Central memory CD8-positive, alpha-beta T cell (primary cell): ENCODE measurements around the gene INPP5K.

Source experiments
- ATAC-seq: fragments of 150-1000 bp; cut with Tn5 transposase; replicated peaks from 2 replicates; pipeline ENCODE4 v1.10.0; 2022; ENCODE audit warnings: mild to moderate bottlenecking, moderate FRiP score, moderate number of reproducible peaks; ENCODE audit not compliant: poor library complexity, severe bottlenecking; ENCODE audit errors: extremely low read depth
- DNase-seq, 2 donors: peaks; one replicate each; pipeline ENCODE4 v3.0.0; 2021; ENCODE audit warnings: low spot score in 2 of 2
- H3K27ac Mint-ChIP-seq: one replicate; pipeline ENCODE4 v1.8.0; 2022; ENCODE audit warnings: low read depth, mild to moderate bottlenecking, moderate library complexity, mixed read lengths
- H3K27me3 Mint-ChIP-seq: one replicate; pipeline ENCODE4 v1.8.0; 2022; ENCODE audit warnings: mixed read lengths
- H3K36me3 Mint-ChIP-seq: one replicate; pipeline ENCODE4 v1.8.0; 2022; ENCODE audit warnings: mild to moderate bottlenecking, moderate library complexity, mixed read lengths; ENCODE audit not compliant: insufficient read depth
- H3K4me1 Mint-ChIP-seq: one replicate; pipeline ENCODE4 v1.8.0; 2022; ENCODE audit warnings: mixed read lengths
- H3K4me3 Mint-ChIP-seq: one replicate; pipeline ENCODE4 v1.8.0; 2022; ENCODE audit warnings: mild to moderate bottlenecking, moderate library complexity, mixed read lengths
- H3K9me3 Mint-ChIP-seq: one replicate; pipeline ENCODE4 v1.8.0; 2022; ENCODE audit warnings: mixed read lengths

INPP5K gene

GRCh38 chr17:1557355-1558095 is 41.1 kb upstream of the INPP5K start:
- Mint-ChIP-seq H3K4me1 (peaks cover 30% of the 10 kb centered on the region), H3K9me3 (no peaks in the 10 kb centered on the region), H3K27me3 (no peaks in the 10 kb centered on the region), H3K4me3 (no peak overlapping the region), H3K27ac (no peak overlapping the region), H3K36me3 (peaks cover 16% of the 10 kb centered on the region)
- DNase-seq (no peak), ATAC-seq (no peak)

GRCh38 chr17:1555651-1556471 is 39.4 kb upstream of the INPP5K start:
- no peak overlapping the region for H3K27ac Mint-ChIP-seq
- peaks cover 20% of the 10 kb centered on the region for H3K36me3 Mint-ChIP-seq
- DNase-seq, result no peak
- H3K9me3 Mint-ChIP-seq, result no peaks in the 10 kb centered on the region
- H3K27me3 Mint-ChIP-seq, result no peaks in the 10 kb centered on the region
- H3K4me3 Mint-ChIP-seq, result no peak overlapping the region
- peak; percentile 36 for ATAC-seq
- peaks cover 22% of the 10 kb centered on the region for H3K4me1 Mint-ChIP-seq

DNA sequence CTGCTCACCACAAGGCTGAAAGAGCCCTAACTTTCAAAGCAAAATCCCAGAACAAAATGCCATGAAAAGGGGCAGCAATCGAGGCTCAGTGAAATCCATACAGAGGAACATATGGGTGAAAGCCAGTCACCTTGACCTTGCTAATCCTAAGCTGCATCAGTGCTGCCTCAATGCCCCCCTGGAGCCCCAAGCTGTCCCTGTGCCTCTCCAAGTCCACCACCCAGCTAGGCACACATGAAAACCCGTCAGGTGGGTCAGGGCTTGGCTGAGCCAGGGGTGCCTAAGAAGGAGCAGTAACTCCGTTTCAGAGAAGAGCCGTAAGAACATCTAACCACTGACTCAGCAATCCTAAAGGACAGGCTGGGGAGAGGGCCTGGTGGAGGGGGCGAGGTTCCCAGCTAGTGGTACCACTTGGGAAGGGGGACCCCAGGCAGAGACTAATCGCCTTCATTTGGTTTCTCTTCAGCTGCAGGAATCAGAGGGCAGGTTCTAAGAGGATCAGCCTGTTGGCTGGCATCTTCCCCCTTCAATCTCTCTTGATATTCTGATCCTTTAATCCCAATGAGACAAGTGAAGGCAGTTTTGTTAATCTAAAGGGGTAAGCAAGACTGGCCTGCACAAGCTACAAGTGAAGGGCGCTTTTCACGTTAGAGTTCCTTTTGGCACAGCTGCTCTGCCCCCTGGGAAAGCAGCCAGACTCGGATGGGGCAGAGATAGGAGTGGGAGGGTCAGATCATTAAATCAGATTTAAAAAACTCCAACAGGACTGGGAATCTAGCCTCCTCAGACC is 38.5 kb upstream of the INPP5K start:
- no peak overlapping the region for H3K4me3 Mint-ChIP-seq
- peak overlapping the region; percentile 25 for H3K27ac Mint-ChIP-seq
- no peaks in the 10 kb centered on the region for H3K27me3 Mint-ChIP-seq
- DNase-seq, result no peak
- ATAC-seq, result no peak
- H3K9me3 Mint-ChIP-seq, result no peaks in the 10 kb centered on the region
- peaks cover 20% of the 10 kb centered on the region for H3K4me1 Mint-ChIP-seq
- peaks cover 25% of the 10 kb centered on the region for H3K36me3 Mint-ChIP-seq

DNA sequence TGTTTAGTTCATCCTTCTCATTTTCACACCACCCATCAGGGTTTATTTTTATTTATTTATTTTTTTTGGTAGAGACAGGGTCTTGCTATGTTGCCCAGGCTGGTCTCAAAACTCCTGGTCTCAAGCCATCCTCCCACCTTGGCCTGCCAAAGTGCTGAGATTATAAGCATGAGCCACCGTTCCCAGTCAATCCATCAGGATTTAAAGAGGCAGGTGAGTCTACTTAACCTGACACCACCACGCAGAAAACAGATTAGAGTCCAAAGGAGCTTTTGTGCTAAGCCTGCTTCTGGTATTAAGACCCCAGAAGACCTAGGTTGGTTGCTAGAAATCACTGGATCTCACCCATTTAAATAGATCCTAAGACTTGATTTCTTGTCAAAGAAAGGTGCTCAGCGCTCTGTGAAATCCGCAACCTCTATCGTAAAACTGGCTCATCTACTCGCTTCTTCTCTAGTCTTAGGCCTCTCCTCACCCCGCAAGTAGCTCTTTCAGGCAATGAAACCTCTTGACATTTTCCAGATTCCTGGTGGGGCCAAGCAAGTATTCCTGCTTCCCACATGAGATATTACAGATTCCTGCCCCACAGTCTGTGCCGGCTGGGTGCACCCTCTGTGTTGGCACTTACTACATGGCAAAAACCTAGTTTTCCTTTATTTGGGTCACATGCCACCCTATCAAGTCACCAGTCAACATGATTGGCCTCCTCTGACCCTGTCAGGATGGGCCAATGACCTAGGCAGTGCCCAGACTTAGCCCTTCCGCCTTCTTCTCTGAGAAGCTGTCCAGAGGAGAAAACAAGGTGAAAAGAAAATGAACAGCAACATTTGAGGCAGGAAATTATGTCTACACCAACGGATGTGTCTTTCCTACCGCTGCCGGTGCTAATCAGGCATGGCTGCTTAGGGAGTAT is 37.2 kb upstream of the INPP5K start:
- Mint-ChIP-seq H3K9me3 (no peaks in the 10 kb centered on the region), H3K27me3 (no peaks in the 10 kb centered on the region), H3K4me3 (no peak overlapping the region), H3K27ac (peak overlapping the region; percentile 3), H3K4me1 (peaks cover 11% of the 10 kb centered on the region), H3K36me3 (peaks cover 30% of the 10 kb centered on the region)
- DNase-seq (no peak), ATAC-seq (no peak)

DNA sequence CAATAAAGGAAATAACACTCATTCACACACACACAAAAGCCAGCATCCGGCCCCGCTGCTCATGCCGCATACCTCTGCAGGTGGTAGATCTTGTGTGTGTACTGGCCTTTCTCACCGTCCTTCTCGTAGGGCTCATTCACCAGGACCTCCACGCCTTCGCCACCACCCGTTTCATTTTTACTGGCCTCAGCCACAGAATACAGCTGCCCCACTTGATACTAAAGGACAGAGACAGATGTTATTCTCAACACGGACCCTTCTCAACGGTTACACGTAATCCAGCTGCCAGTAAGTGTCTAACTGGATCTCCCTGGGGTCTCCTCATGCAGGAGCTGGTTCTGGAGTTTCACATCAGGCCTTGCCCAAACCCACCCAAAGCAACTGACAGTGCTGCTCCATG is 36.5 kb upstream of the INPP5K start:
- Mint-ChIP-seq H3K27ac (no peak overlapping the region), H3K4me3 (no peak overlapping the region), H3K36me3 (peaks cover 33% of the 10 kb centered on the region), H3K4me1 (peaks cover 11% of the 10 kb centered on the region), H3K9me3 (no peaks in the 10 kb centered on the region), H3K27me3 (no peaks in the 10 kb centered on the region)
- no peak for DNase-seq
- ATAC-seq, result no peak

DNA sequence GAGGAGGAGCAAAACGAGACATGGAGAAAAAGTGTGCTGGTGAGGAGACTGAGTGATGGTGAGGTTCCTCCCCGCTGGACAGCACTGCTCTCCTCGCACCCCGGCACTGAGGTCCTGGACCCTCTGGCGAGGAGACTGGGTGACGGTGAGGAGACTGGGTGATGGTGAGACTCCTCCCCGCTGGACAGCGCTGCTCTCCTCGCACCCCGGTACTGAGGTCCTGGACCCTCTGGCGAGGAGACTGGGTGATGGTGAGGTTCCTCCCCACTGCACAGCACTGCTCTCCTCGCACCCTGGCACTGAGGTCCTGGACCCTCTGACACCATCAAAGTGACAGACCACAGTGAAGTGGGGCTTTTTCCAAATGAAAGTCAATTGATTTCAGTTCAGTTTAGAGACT is 35.3 kb upstream of the INPP5K start:
- Mint-ChIP-seq H3K9me3 (no peaks in the 10 kb centered on the region), H3K27me3 (no peaks in the 10 kb centered on the region), H3K4me1 (peaks cover 11% of the 10 kb centered on the region), H3K36me3 (peaks cover 38% of the 10 kb centered on the region), H3K27ac (no peak overlapping the region), H3K4me3 (no peak overlapping the region)
- no peak for ATAC-seq
- DNase-seq, result no peak

- Mint-ChIP-seq H3K27ac (no peak overlapping the region), H3K4me1 (peaks cover 6% of the 10 kb centered on the region), H3K4me3 (no peak overlapping the region), H3K36me3 (peaks cover 46% of the 10 kb centered on the region), H3K9me3 (no peaks in the 10 kb centered on the region), H3K27me3 (no peaks in the 10 kb centered on the region)
- DNase-seq (no peak), ATAC-seq (no peak)
Measured at GRCh38 chr17:1548032-1548431, 31.6 kb upstream of the INPP5K start.

GRCh38 chr17:1546292-1546922 is 30.0 kb upstream of the INPP5K start:
- ATAC-seq, result no peak
- Mint-ChIP-seq H3K9me3 (no peaks in the 10 kb centered on the region), H3K4me1 (peaks cover 6% of the 10 kb centered on the region), H3K36me3 (peaks cover 44% of the 10 kb centered on the region), H3K27me3 (no peaks in the 10 kb centered on the region), H3K27ac (no peak overlapping the region), H3K4me3 (no peak overlapping the region)
- no peak for DNase-seq

GRCh38 chr17:1545618-1546017 is 29.2 kb upstream of the INPP5K start:
- no peak for ATAC-seq
- Mint-ChIP-seq H3K4me1 (peaks cover 1% of the 10 kb centered on the region), H3K27ac (no peak overlapping the region), H3K27me3 (no peaks in the 10 kb centered on the region), H3K9me3 (no peaks in the 10 kb centered on the region), H3K36me3 (peaks cover 44% of the 10 kb centered on the region), H3K4me3 (no peak overlapping the region)
- no peak for DNase-seq

- H3K9me3 Mint-ChIP-seq, result no peaks in the 10 kb centered on the region
- no peaks in the 10 kb centered on the region for H3K27me3 Mint-ChIP-seq
- H3K36me3 Mint-ChIP-seq, result peaks cover 39% of the 10 kb centered on the region
- DNase-seq (no peak), ATAC-seq (no peak)
- H3K4me1 Mint-ChIP-seq, result no peaks in the 10 kb centered on the region
- H3K27ac Mint-ChIP-seq, result no peak overlapping the region
- no peak overlapping the region for H3K4me3 Mint-ChIP-seq
Measured at GRCh38 chr17:1542316-1542715, 25.9 kb upstream of the INPP5K start.

DNA sequence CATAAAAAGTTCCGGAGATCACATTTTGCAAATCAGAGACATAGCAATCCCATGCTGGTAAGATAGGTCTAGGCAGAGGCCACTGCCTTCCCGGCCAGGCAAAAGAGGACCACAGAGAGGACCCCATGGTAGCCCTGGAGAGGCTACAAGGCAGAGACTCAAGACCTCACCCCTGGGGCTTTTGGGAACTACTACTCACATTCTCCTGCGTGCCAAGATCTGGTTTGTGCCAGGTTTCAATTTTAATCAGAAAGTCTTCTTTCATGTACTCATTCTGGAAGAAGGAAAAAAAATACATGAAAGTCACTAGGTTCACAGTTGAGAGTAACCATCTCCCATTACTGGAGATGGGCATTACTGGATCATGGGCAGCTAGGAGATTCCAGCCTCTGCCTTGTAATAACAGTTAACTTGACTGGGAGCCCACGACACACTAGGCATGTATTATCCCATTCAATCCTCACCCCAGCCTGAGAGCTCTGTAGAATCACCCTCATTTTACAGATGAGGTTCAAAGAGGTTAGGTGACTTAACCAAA is 25.0 kb upstream of the INPP5K start:
- Mint-ChIP-seq H3K27ac (no peak overlapping the region), H3K36me3 (peaks cover 40% of the 10 kb centered on the region), H3K4me3 (no peak overlapping the region), H3K27me3 (no peaks in the 10 kb centered on the region), H3K9me3 (no peaks in the 10 kb centered on the region), H3K4me1 (no peaks in the 10 kb centered on the region)
- no peak for DNase-seq
- ATAC-seq, result no peak
